Stimulated activated CD4-positive, alpha-beta T cell treated with anti-CD3 and anti-CD28 coated beads, Interleukin-4, amount 100 ng/mL, for 1 hour (primary cell): Measurements from ENCODE around the gene TMEM242.

Experiments
- DNase-seq: peaks from one replicate; pipeline ENCODE4 v3.0.0-alpha.2; 2020

Gene TMEM242

GRCh38 chr6:157287247-157287850 is 36.0 kb downstream of the TMEM242 start:
- no peak for DNase-seq

GRCh38 chr6:157285422-157285779 is 37.9 kb downstream of the TMEM242 start:
- no peak for DNase-seq

DNA sequence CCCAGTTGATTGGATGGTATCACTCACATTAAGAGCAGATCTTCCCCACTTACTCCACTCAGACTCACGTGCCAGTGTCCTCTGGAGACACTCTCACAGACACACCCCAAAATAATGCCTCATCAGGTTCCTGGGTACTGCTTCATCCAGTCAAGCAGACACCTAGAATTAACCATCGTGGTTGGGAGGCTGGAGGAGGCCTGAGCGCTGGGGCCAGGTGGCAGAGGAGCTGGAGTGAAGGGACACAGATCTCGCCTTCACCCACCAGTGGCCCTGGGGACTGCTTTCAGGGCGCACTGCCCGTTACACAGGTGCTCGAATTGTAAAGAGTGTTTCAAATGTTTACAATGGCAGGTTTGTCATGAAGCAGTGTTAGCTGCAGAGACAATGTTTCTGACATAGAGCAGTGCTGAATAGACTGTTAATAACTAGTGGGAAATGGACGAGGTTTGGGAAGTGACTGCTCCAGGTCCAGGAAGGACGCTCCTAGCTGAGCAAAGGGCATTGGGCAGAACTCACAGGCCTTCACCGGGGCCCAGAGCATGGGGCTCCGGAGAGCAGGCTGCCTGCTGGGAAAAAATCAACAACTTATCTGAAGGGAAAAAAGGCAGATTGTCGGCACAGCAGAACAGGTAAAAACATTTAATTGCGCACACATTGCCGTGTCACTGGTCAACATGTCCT is 38.4 kb downstream of the TMEM242 start:
- DNase-seq, result no peak

DNA sequence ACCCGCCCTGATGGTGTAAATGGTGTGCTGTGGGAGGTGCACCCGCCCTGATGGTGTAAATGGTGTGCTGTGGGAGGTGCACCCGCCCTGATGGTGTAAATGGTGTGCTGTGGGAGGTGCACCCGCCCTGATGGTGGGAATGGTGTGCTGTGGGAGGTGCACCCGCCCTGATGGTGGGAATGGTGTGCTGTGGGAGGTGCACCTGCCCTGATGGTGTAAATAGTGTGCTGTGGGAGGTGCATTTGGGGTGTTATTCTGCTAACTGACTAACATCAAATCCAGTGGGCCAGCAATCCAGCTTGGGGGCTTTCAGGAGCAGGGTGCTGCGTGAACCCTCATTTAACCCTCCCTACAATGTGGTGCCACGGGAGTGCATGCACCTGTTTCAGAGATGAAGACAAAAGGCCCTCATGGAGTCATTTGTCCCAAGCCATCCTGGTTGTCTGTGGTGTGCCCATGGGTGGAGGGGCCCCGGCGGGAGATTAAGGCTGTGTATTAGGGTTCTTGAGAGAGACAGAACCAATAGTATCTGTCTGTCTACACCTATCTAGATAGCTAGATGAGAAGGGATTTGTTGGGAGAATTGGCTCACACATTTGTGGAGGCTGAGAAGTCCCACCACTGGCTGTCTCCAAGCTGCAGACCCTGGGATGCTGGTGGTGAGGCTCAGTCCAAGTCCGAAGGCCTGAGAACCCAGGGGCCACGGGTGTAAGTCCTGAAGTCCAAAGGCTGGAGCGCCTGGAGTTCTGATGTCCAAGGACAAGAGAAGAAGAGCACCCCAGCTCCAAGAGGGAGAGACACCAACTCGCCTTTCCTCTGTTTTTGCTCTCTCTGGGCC is 39.2 kb downstream of the TMEM242 start:
- DNase-seq, result no peak

- DNase-seq, result no peak
Measured at GRCh38 chr6:157283330-157283898, 39.9 kb downstream of the TMEM242 start.

DNA sequence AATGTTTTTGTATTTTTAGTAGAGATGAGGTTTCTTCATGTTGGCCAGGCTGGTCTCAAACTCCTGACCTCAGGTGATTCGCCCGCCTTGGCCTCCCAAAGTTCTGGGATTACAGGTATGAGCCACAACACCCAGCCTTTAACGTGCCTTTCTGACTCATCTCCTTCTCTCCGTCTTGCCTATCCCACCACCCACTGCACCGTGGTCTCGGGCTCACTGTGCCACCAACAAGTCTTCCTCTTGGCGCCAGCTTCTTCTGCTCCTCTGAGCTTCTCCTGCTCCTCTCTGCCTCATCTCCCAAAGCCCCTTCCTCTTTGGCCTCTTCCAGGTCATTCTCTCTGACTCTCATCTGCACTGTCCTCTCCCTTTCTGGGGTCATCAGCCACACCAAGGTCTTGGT is 41.0 kb downstream of the TMEM242 start:
- DNase-seq, result no peak

- DNase-seq, result no peak
Measured at GRCh38 chr6:157281570-157281969, 41.7 kb downstream of the TMEM242 start.

DNA sequence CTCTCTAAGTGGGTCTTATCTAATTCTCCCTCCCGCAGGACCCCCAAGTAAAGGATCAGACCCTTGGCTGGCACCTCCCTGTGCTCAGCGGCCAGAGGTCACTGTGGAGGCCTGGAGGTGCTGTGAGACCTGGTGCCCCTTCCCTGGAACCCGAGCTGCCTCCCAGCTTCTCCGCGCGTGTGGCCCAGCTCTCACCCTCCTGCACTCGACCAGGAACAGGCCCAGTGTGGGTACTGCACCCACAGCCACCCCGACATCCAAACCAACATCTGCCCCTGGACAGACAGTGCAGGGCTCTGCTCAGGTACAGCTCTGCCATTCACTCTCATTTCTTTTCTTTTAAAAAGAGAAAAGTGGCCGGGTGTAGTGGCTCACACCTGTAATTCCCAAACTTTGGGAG is 42.4 kb downstream of the TMEM242 start:
- DNase-seq, result no peak

DNA sequence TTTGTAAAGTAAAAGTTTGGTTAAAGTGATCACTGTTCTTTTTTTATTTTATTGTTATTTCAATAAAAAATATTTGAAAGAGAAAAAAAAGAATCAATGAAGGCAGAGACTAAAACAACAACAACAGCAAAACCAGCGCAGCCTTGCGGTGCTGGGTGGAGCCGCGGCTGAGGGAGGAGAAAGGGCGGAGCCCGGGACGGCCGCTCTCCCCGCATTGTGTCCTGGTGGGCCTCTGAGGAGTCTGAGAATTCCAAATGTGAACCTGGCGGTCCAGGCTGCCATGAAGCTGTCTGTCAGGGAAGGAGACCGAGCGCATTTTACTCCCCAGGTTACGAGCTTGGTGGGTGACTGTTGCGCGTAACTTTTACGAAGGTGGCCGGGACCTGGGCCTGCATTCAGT is 43.2 kb downstream of the TMEM242 start:
- no peak for DNase-seq

GRCh38 chr6:157278171-157278570 is 45.1 kb downstream of the TMEM242 start:
- DNase-seq, result no peak

DNA sequence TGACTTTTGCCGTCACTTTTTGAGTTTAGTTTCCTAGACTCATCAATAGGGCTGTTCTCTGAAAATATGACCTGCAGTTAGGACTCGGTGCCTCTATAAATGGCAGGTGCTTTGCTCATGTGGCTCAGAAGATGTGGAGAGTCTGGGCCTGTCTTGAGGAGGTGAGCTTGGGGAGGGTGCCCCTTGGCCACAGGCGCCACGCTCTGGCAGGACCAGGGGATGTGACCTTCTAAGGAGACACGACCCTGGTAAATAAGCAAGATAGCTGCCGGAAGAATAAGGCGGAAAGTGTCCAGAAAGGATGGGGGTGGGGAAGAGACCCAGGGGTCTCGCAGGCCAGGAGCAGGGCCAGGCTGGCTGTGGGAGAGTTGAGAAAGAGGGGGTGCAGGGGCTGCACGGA is 46.6 kb downstream of the TMEM242 start:
- DNase-seq, result no peak

DNA sequence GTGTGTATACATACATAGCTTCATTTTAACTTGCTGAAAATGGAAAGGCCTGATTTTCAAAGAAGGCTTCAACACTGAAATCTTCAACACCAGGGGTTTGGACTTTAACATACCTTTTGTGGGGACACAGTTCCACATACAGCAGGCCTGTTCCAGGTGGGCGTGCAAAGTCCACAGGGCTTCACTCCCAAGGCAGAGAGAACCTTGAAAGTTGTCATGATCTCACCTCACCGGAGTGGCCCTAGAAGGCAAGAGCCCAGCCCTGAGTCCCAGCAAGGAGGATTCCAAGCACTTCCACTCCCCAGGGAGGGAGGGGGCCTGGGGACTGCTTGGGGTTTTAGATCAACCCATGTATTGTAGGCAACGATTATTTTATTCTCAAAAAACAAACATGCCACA is 47.2 kb downstream of the TMEM242 start:
- no peak for DNase-seq

DNA sequence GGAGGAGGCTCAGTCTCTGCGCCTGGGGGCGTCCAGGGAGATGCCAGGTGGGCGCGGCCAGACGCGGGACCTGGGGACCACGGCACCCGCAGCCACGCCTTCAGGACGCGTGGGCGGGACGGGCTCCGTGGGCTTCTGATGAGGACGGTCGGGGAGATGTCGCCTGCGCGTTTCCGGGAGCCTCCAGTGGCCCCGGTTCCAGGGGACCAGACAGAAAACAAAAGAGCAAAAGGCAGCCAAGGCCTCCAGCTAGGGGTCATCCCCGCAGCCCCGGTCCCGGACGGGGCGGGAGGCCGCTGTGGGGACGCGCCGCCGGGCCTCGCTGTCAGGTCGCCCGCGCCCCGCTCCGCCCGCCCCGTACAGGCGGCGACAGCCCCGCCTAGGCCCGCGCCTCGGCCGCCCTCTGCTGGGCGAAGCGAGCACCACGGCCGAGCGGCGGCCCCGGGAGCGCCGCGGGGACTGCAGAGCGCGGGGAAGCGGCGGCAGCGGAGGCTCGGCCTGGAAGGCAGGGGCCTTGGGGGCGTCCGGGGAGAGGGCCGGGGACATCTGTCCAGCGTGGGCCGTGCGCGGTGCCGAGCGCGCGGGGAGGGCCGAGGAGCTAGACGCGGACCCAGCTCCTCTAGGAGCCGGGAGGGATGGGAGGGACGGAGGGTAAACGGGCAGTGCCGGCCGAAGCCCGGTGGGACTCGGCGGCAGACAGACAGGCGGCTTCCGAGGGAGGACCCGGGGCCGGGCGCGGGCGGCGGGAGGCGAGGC is 48.7 kb downstream of the TMEM242 start:
- DNase-seq, result peak; percentile 81

GRCh38 chr6:157273756-157274470 is 49.4 kb downstream of the TMEM242 start:
- peak; percentile 71 for DNase-seq

DNA sequence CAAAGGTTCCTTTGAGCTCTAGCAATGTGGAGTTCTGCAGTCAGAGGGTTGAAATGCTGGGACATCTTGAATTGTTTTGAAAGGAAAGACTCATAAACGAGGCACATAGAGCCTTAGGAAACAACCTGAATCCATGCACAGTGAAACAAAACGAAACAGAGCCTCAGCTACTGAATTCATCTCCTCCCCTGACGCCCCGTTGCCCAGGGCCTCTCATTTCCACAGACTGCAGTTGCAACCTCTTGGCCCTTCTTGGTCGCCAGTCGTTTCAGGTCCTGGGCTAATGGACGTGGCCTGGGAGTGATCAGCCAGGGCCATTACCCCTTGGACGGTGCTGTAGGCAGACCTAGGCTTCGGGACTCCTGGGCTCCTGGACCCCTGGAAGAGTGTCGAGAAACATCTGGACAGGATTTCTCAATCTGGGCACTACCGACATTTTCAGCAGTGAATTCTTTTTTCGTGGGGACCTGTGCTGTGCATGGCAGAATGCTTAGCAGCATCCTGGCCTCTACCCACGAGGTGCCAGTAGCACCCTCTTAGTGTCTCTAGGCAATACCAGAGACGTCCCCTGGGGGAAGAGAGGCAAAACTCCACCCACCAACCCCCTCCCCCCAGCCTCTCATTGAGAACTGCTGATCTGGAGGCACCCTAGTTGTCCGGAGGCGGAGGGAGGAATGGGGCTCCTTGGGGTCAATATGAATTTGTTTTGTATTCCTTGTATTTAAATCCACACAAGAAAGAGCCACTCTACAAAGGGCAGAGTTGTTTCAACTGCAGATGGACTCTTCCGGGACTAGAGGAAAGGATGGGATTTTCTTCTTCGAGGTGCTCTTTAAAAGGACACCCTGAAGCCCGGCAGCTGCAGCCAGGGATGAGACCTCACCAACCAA is 50.2 kb downstream of the TMEM242 start:
- DNase-seq, result no peak

DNA sequence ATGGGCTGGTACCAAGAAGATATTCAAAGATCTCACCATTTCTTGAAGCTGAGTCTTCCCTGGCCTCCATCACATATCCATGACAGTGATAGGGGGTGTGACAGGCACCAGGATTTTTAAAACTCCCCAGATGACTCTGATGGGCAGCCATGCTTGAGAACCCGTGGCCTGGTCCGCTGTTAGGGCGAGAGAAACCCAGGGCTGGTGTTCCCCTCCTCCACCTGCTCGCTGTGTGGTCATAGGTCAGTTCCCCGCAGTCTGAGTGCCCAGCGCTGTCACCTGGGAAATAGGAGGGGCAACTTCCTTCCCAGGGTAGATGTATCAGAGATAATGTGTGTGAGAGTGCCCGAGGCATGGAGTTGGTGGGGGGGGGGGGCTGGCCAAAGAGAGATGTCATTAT is 50.9 kb downstream of the TMEM242 start:
- no peak for DNase-seq

- DNase-seq, result no peak
Measured at GRCh38 chr6:157271911-157272310, 51.4 kb downstream of the TMEM242 start.

GRCh38 chr6:157271441-157271840 is 51.9 kb downstream of the TMEM242 start:
- DNase-seq, result no peak

GRCh38 chr6:157270916-157271315 is 52.4 kb downstream of the TMEM242 start:
- no peak for DNase-seq

- DNase-seq, result no peak
Measured at GRCh38 chr6:157270308-157270707, 53.0 kb downstream of the TMEM242 start.

DNA sequence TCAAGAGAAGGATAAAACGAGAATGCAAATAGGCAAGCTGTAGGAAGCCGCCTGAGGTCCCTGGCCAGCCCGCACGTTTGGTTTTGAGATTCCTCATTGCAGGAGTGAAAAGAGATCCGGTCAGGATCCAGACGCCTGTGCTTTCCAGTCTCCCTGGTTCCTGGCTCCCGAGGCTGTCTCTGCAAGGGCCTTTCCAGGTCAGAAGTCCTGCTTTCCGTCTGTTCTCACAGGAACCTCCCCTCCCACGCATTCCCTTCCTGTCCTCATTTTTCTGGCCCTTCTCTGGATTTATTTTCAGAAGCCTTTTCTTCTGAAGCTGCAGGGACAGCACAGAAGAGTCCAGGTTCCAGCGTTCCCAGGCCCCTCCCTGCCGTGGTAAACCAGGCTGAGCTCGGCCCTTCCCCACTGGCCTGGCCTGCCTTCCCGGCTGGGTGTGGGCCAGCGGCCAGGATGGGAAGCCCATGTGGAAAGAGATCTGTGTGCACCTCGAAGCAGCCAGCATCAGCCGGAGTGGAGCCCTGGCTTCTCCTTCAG is 54.0 kb downstream of the TMEM242 start:
- no peak for DNase-seq
